Measurements from ENCODE around the gene SLAIN2.
A peak's percentile ranks its signal among the peaks of the same experiment; 100 is the strongest.
"Not testable (repeated sequence)": the region's sequence is repeated elsewhere in the genome, so short reads cannot be mapped to it uniquely, and the experiment has no call there.

SLAIN2 gene

GRCh38 chr4:48372272-48372671 lies 30.9 kb downstream of the SLAIN2 start:
- no peak for DNase-seq

DNA sequence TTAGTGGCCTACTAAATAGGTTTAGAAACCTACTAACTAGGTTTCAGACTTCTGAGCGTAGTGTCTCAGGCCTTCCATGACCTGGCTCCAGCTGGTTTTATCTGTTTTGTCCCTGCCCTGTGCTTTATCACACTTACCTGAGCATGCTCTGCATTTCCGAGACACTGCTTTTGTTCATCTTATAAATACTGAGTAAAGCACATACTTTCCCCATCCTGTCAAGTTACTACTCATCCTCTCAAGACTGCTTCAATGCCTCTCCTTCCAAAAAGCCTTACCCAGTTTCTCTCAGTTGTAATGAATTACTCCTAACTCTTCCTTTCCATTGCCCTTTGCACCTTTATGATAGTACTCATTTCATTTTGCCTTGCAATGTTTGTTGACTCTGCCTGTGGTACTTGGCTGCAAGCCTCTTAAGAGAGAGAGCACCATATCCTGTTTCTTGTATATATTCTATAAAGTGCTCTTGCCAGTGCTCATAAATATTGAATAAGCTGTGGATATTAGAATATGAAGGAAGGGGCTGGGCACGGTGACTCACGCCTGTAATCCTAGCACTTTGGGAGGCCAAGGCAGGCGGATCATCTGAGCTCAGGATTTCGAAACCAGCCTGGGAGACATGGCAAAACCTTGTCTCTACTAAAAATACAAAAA lies 34.4 kb downstream of the SLAIN2 start:
- DNase-seq: peak; percentile 57

- no peak for DNase-seq
Measured at GRCh38 chr4:48379587-48380180, 38.4 kb downstream of the SLAIN2 start.

DNA sequence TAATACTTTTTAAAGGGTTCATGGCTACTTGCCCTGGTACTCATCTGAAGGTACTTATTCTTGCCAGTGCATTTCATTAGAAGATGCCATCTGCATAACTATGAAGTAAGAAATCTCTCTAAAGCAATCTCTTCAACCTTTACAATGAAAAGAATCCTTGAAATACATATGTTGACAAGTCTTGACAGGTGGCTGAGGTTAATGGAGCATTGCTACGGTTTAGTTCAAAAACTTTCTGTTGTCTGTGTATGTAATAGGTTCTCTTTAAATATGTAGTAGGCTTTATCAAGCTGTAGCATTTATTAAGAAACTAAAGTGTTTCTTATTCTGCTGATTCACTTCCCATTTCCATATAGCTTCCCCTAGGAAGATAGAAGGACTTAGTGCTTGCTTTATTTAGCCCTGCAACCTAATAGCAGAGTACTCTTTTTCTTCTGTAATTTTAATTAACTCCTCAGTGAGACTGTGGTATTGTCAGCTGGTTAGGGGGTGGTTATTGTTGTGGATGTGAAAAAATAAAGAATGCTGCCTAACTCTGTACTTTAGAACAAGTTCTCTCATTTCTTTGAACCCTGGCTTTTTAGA lies 39.3 kb downstream of the SLAIN2 start:
- DNase-seq: no peak

- DNase-seq: no peak
Measured at GRCh38 chr4:48388525-48389154, 47.3 kb downstream of the SLAIN2 start.

DNA sequence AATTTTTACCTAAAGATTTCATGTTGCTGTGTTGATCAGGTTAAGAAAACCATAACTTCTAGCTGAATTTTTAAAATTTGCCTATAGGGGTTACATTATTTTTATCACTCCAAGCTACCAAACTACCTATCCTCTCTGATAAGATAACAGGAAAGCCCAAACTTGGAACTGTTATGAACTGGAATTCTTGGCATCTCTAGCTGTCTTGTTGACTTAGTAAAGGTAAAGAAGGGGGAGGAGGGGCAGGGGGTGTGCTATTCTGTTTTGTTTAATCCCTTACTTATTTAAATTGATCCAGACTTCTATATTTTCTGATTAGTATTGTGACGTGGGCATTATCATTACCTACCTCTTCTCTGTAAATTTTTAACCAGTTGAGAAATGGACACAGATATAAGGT lies 54.7 kb downstream of the SLAIN2 start:
- DNase-seq: no peak

DNA sequence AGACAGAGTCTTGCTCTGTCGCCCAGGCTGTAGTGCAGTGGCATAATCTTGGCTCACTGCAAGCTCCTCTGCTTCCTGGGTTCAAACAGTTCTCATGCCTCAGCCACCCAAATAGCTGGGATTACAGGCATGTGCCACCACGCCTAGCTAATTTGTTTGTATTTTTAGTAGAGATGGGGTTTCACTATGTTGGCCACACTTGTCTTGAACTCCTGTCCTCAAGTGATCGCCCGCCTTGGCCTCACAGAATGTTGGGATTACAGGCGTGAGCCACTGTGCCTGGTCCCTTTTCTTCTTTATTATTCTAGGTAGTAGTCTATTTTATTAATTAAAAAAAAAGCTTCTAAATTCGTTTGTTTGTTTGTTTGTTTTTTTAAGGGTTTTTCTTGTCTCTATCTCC lies 59.1 kb downstream of the SLAIN2 start:
- no peak for DNase-seq

DNA sequence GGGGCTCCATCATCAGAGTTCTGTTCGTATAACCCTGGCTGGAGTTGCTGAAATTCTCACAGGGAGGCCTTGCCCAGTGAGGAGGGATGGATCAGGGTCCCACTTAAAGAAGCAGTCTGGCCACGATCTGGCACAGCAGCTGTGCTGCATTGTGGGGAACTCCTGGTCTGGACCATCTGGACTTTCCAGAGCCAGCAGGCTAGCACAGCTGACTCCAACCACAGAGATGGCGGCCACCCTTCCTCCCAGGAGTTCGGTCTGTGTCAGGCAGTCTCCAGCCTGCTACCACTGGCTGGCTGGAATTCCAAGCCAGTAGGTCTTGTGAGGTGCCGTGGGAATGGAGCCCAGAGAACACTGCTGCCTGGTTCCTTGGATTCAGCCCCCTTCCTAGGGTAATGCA lies 62.0 kb downstream of the SLAIN2 start:
- no peak for DNase-seq

- no peak for DNase-seq
Measured at GRCh38 chr4:48403779-48404178, 62.5 kb downstream of the SLAIN2 start.

DNA sequence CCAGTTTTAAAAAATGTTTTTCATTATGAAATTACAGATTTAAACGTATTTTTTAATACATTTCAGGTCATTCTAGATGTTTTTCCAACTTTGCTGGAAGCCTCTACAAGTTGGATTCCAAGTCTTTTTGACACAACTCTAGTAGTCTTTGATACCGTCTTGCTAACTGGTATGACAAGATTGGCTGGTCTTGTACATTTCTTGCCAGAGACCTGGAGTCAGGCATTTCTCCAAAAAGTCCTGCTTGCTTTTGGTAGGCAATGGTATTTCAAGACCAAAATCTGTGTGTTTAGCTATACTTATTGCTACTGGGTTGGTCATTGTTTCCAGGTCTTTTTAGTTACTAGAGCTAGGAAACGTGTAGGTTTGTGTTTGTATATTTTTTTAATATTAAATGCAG lies 64.6 kb downstream of the SLAIN2 start:
- no peak for DNase-seq

- no peak for DNase-seq
Measured at GRCh38 chr4:48409203-48409602, 67.9 kb downstream of the SLAIN2 start.

DNA sequence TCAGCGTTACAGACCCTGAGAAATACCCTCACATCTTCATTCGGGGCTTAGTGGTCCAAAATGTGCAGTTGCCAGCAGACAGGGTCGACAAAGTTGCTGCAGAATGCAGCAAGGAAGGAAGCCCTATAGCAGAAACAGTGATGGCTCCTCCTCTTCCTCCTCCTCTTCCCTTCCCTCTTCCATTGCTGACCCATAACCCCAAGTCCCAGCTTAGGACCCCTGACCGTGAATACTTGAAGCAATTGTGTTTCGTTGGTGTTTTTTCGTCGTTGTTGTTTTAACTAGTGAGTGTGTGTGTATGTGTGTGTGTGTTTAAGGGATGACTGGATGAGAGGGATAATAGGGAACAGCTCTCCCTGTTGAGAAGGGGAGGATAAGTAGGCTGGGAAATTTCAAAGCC lies 69.5 kb downstream of the SLAIN2 start:
- no peak for DNase-seq

DNA sequence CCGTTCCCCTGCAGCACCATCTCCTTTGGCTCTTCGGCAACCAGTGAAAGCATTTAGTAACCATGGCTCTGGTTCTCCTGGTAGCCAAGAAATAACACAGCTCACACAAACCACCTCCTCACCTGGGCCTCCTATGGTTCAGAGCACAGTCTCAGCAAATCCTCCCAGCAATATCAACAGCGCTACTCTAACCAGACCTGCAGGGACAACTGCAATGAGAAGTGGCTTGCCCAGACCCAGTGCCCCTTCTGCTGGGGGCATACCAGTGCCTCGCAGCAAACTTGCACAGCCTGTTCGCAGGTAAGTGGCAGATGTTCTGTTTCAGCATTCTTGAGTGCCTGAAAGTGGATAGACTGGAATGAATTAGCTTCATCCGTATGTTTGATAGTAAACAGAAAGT lies 78.8 kb downstream of the SLAIN2 start:
- peak; percentile 77 for DNase-seq

DNA sequence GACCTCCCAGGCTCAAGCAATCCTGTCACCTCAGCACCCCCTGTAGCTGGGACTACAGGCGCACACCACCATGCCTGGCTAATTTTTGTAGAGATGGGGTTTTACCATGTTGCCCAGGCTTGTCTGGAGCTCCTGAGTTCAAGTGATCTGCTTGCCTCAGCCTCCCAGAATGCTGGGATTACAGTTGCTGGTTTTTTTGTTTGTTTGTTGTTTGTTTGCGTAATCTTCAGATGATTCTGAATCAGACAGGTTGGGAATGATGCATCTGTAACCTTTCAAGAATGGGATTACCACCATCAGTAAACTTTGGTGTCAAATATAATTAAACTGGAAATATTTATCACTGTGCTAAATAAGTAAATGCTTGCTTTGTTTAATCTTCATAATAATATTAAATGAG lies 79.8 kb downstream of the SLAIN2 start:
- DNase-seq: no peak

GRCh38 chr4:48428926-48429325 lies 87.6 kb downstream of the SLAIN2 start:
- no peak for DNase-seq

- no peak for DNase-seq
Measured at GRCh38 chr4:48429709-48430474, 88.6 kb downstream of the SLAIN2 start.

- DNase-seq: no peak
Measured at GRCh38 chr4:48431401-48431800, 90.1 kb downstream of the SLAIN2 start.

GRCh38 chr4:48432017-48432416 lies 90.7 kb downstream of the SLAIN2 start:
- no peak for DNase-seq

- DNase-seq: no peak
Measured at GRCh38 chr4:48436318-48436717, 95.0 kb downstream of the SLAIN2 start.

DNA sequence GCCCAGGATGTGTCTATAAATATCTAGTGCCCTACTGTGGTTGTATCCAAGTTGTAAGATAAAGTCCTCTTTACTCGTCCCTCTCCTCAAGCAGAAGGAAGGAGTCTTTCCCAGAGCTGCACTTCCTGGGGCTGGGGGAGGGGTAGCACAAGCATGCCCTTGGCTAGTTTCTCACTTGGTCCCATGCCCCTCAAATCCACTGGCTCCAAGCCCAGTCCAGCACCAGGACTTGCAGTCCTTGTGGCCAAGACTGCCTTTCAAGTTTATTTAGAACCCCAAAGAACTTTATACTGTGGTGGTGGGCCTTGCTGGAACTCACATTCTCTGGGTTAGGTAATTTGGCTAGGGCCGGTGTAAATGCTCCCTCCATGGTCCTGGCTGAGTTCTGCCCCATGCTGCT lies 98.7 kb downstream of the SLAIN2 start:
- DNase-seq: no peak

- not testable (repeated sequence) for DNase-seq
Measured at GRCh38 chr4:48440914-48441313, 99.6 kb downstream of the SLAIN2 start.

GRCh38 chr4:48445704-48446103 lies 104.4 kb downstream of the SLAIN2 start:
- no peak for DNase-seq

- DNase-seq: no peak
Measured at GRCh38 chr4:48446642-48447041, 105.3 kb downstream of the SLAIN2 start.

GRCh38 chr4:48449151-48449550 lies 107.8 kb downstream of the SLAIN2 start:
- DNase-seq: no peak

All from NCI-H510A (cell line).